Measurements from ENCODE around the gene C2orf15. TPM values are rescaled to one million over a fixed set of nuclear protein-coding genes. Genes with fewer than 3 reads are reported as not detected.

C2orf15 gene
- total and polyA plus RNA-seq, 10 of the 15 experiments (the other 5 are each of a cell fraction or from before 2014, with no cell fraction given): 1.4 to 3.4 (median 2.4) TPM

GRCh38 chr2:99169534-99169933, 28.0 kb downstream of the C2orf15 start (continued):
- TF ChIP-seq IRF4 (IDR thresholded peaks at IDR 0.05; ENCODE audit: low read depth, low read length) (peak; percentile 68; the same call in 1 of the 2 replicates), NFIC (IDR thresholded peaks at IDR 0.05; ENCODE audit: low read depth, low read length) (0 out of 2 replicates have a peak, but pooled peaks have one; percentile 57), HCFC1 (IDR thresholded peaks at IDR 0.05; ENCODE audit: low read length) (no peak), ZBTB40 (IDR thresholded peaks at IDR 0.05; ENCODE audit: borderline replicate concordance) (peak; percentile 23; the same call in 1 of the 2 replicates), POU2F2 (IDR thresholded peaks at IDR 0.05; ENCODE audit: borderline replicate concordance, low read depth, low read length) (0 out of 3 replicates have a peak, but pooled peaks have one; percentile 5), HDGF (IDR thresholded peaks at IDR 0.05) (no peak), NRF1 (conservative IDR thresholded peaks at IDR 0.05; ENCODE audit: low read depth, low read length) (no peak)
- TF ChIP-seq, protein P1, sequence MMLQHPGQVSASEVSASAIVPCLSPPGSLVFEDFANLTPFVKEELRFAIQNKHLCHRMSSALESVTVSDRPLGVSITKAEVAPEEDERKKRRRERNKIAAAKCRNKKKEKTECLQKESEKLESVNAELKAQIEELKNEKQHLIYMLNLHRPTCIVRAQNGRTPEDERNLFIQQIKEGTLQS (IDR thresholded peaks at IDR 0.05; ENCODE audit: borderline replicate concordance, extremely low read depth, low read depth, low read length): no peak
- TF ChIP-seq, protein P2, sequence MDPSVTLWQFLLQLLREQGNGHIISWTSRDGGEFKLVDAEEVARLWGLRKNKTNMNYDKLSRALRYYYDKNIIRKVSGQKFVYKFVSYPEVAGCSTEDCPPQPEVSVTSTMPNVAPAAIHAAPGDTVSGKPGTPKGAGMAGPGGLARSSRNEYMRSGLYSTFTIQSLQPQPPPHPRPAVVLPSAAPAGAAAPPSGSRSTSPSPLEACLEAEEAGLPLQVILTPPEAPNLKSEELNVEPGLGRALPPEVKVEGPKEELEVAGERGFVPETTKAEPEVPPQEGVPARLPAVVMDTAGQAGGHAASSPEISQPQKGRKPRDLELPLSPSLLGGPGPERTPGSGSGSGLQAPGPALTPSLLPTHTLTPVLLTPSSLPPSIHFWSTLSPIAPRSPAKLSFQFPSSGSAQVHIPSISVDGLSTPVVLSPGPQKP (IDR thresholded peaks at IDR 0.05; ENCODE audit: low read depth, low read length): no peak
- TF ChIP-seq, protein P3, sequence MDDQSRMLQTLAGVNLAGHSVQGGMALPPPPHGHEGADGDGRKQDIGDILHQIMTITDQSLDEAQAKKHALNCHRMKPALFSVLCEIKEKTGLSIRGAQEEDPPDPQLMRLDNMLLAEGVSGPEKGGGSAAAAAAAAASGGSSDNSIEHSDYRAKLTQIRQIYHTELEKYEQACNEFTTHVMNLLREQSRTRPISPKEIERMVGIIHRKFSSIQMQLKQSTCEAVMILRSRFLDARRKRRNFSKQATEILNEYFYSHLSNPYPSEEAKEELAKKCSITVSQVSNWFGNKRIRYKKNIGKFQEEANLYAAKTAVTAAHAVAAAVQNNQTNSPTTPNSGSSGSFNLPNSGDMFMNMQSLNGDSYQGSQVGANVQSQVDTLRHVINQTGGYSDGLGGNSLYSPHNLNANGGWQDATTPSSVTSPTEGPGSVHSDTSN (IDR thresholded peaks at IDR 0.05; ENCODE audit: insufficient replicate concordance, low read depth, low read length): no peak
